DOHH2 (cell line): ENCODE measurements around the gene TMEM72.

Experiments
- H3F3A ChIP-seq: fragments of 200-600 bp; sonication (generic), shearing (Covaris generic); 2 replicates; pipeline ENCODE4 v1.6.0; 2016; ENCODE audit warnings: antibody characterized with exemption, mild to moderate bottlenecking; ENCODE audit not compliant: control insufficient read depth, insufficient read depth
- H3K27ac ChIP-seq: fragments of 200-600 bp; sonication (generic); 2 replicates; pipeline ENCODE4 v1.5.1; 2014; ENCODE audit warnings: low read depth, mild to moderate bottlenecking, low read length, moderate library complexity
- H3K27me3 ChIP-seq: fragments of 200-600 bp; sonication (generic); 2 replicates; pipeline ENCODE4 v1.6.1; 2014; ENCODE audit warnings: mild to moderate bottlenecking, low read length, mixed read lengths; ENCODE audit not compliant: control insufficient read depth
- H3K36me3 ChIP-seq: fragments of 200-600 bp; sonication (generic); 2 replicates; pipeline ENCODE4 v1.6.1; 2014; ENCODE audit warnings: mild to moderate bottlenecking, low read length, moderate library complexity, mixed read lengths; ENCODE audit not compliant: control insufficient read depth
- H3K4me1 ChIP-seq: fragments of 200-600 bp; sonication (generic); 2 replicates; pipeline ENCODE4 v1.6.1; 2014; ENCODE audit warnings: mild to moderate bottlenecking, low read length, mixed read lengths; ENCODE audit not compliant: control insufficient read depth
- H3K4me2 ChIP-seq: fragments of 200-600 bp; sonication (generic); 2 replicates; pipeline ENCODE4 v1.6.0; 2014; ENCODE audit warnings: mild to moderate bottlenecking, low read length, moderate library complexity
- H3K4me3 ChIP-seq: fragments of 200-600 bp; sonication (generic); 2 replicates; pipeline ENCODE4 v1.5.1; 2014; ENCODE audit warnings: mild to moderate bottlenecking, low read length, mixed read lengths
- H3K79me2 ChIP-seq: fragments of 200-600 bp; sonication (generic); 2 replicates; pipeline ENCODE4 v1.6.1; 2014; ENCODE audit warnings: mild to moderate bottlenecking, low read length, mixed read lengths; ENCODE audit not compliant: control insufficient read depth
- H3K9me2 ChIP-seq: fragments of 200-600 bp; sonication (generic); replicated peaks from 2 replicates; pipeline ENCODE4 v1.6.1; 2014; ENCODE audit warnings: mild to moderate bottlenecking, low read length, mixed read lengths; ENCODE audit not compliant: control insufficient read depth
- H3K9me3 ChIP-seq: fragments of 200-600 bp; sonication (generic); 2 replicates; pipeline ENCODE4 v1.6.1; 2014; ENCODE audit warnings: antibody characterized with exemption, low read length, mixed read lengths; ENCODE audit not compliant: control insufficient read depth, insufficient read depth
- H4K20me1 ChIP-seq: fragments of 200-600 bp; sonication (generic); 2 replicates; pipeline ENCODE4 v1.6.0; 2014; ENCODE audit warnings: low read depth, mild to moderate bottlenecking, antibody characterized with exemption, low read length, moderate library complexity; ENCODE audit not compliant: control insufficient read depth, insufficient read depth
- EZH2phosphoT487 ChIP-seq: fragments of 200-600 bp; sonication (generic); IDR thresholded peaks from 2 replicates; pipeline ENCODE4 v1.6.1; 2017; ENCODE audit warnings: borderline replicate concordance, mild to moderate bottlenecking, antibody characterized with exemption, low read length, moderate library complexity, mixed read lengths
- TF ChIP-seq, protein P1 (sequence below): fragments of 200-600 bp; sonication (generic); IDR thresholded peaks from one replicate; pipeline ENCODE4 v1.5.1; 2014; ENCODE audit warnings: antibody characterized with exemption, mild to moderate bottlenecking, low read depth, low read length; ENCODE audit not compliant: poor library complexity, severe bottlenecking

The TMEM72 gene

DNA sequence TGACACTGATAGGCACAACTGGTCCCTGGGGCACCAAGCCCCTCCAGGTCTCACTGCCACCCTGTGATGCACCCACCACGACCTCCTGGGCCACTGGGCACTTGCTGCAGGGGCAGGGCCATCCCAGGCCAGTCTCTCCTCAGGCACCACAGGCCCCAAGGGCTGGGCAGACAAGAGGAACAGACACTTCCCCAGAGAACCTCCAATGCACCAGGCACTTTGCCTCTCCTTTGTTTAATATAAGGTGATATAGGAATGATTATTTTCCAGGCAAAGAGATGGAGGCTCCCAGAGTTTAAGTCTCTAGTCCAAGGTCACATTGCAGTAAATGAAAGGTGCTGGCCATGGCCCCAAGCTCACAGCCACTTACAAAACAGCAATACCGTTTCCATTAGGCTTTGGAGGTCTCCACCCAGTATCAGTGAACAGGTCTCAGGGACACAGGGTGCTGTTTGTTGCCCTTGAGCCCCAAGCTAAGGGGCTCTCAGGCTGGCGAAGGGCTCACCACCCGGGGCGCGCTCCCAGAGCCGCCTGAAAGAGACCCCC is 63.0 kb downstream of the TMEM72 start:
- H3K79me2 ChIP-seq = no peaks in the 10 kb centered on the region
- H3K9me3 ChIP-seq = no peaks in the 10 kb centered on the region
- no peaks in the 10 kb centered on the region for H3K36me3 ChIP-seq
- no peaks in the 10 kb centered on the region for H4K20me1 ChIP-seq
- no peaks in the 10 kb centered on the region for H3F3A ChIP-seq
- H3K4me1 ChIP-seq = peaks cover 35% of the 10 kb centered on the region
- H3K27me3 ChIP-seq = peaks cover 8% of the 10 kb centered on the region
- TF ChIP-seq, protein P1, sequence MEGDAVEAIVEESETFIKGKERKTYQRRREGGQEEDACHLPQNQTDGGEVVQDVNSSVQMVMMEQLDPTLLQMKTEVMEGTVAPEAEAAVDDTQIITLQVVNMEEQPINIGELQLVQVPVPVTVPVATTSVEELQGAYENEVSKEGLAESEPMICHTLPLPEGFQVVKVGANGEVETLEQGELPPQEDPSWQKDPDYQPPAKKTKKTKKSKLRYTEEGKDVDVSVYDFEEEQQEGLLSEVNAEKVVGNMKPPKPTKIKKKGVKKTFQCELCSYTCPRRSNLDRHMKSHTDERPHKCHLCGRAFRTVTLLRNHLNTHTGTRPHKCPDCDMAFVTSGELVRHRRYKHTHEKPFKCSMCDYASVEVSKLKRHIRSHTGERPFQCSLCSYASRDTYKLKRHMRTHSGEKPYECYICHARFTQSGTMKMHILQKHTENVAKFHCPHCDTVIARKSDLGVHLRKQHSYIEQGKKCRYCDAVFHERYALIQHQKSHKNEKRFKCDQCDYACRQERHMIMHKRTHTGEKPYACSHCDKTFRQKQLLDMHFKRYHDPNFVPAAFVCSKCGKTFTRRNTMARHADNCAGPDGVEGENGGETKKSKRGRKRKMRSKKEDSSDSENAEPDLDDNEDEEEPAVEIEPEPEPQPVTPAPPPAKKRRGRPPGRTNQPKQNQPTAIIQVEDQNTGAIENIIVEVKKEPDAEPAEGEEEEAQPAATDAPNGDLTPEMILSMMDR = no peak
- TF ChIP-seq EZH2phosphoT487 = no peak
- no peaks in the 10 kb centered on the region for H3K9me2 ChIP-seq
- no peak overlapping the region for H3K27ac ChIP-seq
- peak overlapping the region; percentile 88 for H3K4me2 ChIP-seq
- H3K4me3 ChIP-seq = peak overlapping the region; percentile 76

DNA sequence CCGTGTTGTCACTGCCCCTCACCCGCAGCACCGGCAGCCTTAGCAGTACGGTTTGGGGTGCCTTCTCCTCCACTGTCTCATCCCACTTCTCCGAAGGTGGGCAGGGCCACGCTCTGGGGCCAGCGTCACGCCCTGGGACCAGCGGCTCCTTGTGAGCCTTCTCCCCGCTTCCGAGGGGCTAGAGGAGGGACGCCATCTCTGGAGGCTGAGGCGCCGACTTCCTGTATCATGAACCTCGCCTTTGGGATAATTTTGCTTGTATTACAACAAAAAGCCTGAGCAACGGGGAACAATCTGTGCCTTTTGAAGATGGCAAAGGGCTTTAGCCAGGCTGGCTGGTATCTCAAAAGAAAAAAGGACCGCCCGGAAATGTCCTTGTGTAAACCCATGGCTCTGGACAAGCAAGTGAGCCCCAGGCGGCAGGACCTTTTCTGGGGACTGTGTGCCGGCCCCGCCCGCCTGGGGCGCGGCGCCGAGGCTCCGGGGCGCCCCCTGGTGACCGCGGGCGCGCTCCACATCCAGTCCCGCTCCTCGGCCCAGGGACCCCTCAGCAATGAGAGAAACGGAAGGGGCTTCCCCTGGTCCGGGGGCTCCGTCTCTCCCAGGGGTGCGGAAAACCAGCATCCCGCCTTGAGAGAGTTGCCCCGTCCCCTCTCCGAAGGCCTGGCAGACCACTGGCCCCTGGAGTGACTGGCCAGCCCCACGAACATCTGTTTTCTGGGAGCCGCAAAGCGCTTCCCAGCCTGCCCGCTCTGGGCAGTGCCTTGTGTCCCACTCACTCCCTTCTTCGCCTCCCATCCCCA is 63.7 kb downstream of the TMEM72 start:
- Histone ChIP-seq H3K27ac (no peak overlapping the region), H3K9me2 (no peaks in the 10 kb centered on the region), H4K20me1 (no peaks in the 10 kb centered on the region), H3K4me1 (peaks cover 35% of the 10 kb centered on the region), H3K4me3 (peak overlapping the region; percentile 76), H3K27me3 (peaks cover 10% of the 10 kb centered on the region), H3K79me2 (no peaks in the 10 kb centered on the region), H3K4me2 (peak overlapping the region; percentile 88), H3F3A (no peaks in the 10 kb centered on the region), H3K9me3 (no peaks in the 10 kb centered on the region), H3K36me3 (no peaks in the 10 kb centered on the region)
- TF ChIP-seq, protein P1 = peak; percentile 88
- no peak for TF ChIP-seq EZH2phosphoT487

DNA sequence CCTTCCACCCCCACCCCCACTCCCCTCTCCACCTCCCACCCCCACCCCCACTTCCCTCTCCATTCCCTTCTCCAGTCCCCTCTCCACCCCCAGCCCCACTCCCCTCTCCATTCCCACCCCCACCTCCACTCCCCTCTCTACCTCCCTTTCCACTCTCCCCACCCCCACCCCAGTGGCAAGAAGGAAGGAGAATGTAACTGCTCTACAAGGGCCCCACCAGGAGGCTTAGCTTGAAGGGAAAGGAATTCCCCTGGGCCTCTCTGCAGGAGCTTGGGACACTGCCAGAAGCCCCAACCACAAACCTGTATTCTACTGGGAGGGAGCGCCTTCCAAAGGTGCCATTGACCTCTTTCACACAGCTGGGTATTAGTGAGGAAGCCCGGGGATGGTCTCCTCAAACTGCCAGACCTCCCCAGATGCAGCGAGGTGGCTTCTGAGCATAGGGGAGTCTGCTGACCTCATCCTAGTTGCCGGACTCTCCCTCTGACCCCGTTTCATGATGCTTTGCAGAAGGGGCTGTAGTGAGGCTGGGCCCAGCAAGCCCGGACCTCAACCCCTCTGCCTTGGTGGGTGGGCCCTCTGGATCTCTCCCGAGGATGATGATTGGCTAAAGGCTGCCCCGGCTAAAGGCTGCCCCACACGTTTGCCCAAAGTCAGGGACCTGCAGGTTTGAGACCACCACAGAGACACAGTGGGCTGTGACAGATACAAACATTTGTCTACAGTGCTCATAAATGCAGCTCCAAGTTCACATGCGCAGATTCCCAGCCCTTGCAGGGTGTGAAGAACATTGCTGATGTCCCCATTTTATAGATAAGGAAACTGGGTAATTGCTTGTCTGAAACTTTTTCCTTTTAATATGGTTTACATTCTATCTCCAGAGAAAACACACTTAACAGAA is 64.5 kb downstream of the TMEM72 start:
- TF ChIP-seq EZH2phosphoT487 = no peak
- TF ChIP-seq, protein P1 = no peak
- H3K4me1 ChIP-seq = peaks cover 35% of the 10 kb centered on the region
- H3K27ac ChIP-seq = no peak overlapping the region
- no peaks in the 10 kb centered on the region for H3K79me2 ChIP-seq
- H4K20me1 ChIP-seq = no peaks in the 10 kb centered on the region
- H3K27me3 ChIP-seq = peaks cover 18% of the 10 kb centered on the region
- no peaks in the 10 kb centered on the region for H3K9me2 ChIP-seq
- H3K4me2 ChIP-seq = no peak overlapping the region
- H3K36me3 ChIP-seq = no peaks in the 10 kb centered on the region
- no peaks in the 10 kb centered on the region for H3K9me3 ChIP-seq
- no peak overlapping the region for H3K4me3 ChIP-seq
- H3F3A ChIP-seq = no peaks in the 10 kb centered on the region
